Mesenchymal stem cell (in vitro differentiated cells and primary cell): ENCODE results near the gene LARGE1.

Experiments
- DNase-seq: peaks from one replicate; pipeline ENCODE4 v3.0.0-alpha.2; 2013
- H2AFZ ChIP-seq: one replicate; pipeline ENCODE4 v1.6.1; 2013; ENCODE audit warnings: low read depth, mild to moderate bottlenecking, control low read depth, inconsistent platforms, low read length, moderate library complexity
- H2AK5ac ChIP-seq: 2 replicates; pipeline ENCODE4 v1.6.1; 2013; ENCODE audit warnings: low read length, moderate library complexity, mild to moderate bottlenecking, inconsistent platforms; ENCODE audit not compliant: severe bottlenecking
- H2BK120ac ChIP-seq: one replicate; pipeline ENCODE4 v1.6.1; 2013; ENCODE audit warnings: low read depth, mild to moderate bottlenecking, inconsistent platforms, low read length, moderate library complexity
- H2BK12ac ChIP-seq, 2 experiments: one replicate each; pipeline ENCODE4 v1.6.1; 2013; ENCODE audit warnings: inconsistent platforms in 2 of 2, low read length in 2 of 2, mild to moderate bottlenecking in 2 of 2, moderate library complexity in 2 of 2, control low read depth in 1 of 2
- H2BK15ac ChIP-seq: one replicate; pipeline ENCODE4 v1.6.1; 2013; ENCODE audit warnings: mild to moderate bottlenecking, low read depth, inconsistent platforms; ENCODE audit not compliant: poor library complexity, severe bottlenecking
- H2BK5ac ChIP-seq: 2 replicates; pipeline ENCODE4 v1.6.1; 2013; ENCODE audit warnings: low read depth, mild to moderate bottlenecking, low read length, control low read depth, inconsistent platforms; ENCODE audit not compliant: poor library complexity, severe bottlenecking
- H3K14ac ChIP-seq, 2 experiments: one replicate each; pipeline ENCODE4 v1.6.1; 2013; ENCODE audit warnings: inconsistent platforms in 2 of 2, low read length in 2 of 2, control low read depth in 1 of 2, mild to moderate bottlenecking in 1 of 2, moderate library complexity in 1 of 2
- H3K18ac ChIP-seq, 2 experiments: one replicate each; pipeline ENCODE4 v1.6.1; 2013; ENCODE audit warnings: inconsistent platforms in 2 of 2, low read length in 2 of 2, control low read depth in 1 of 2, low read depth in 1 of 2, mild to moderate bottlenecking in 1 of 2
- H3K23ac ChIP-seq, 2 experiments: one replicate each; pipeline ENCODE4 v1.6.1; 2013; ENCODE audit warnings: inconsistent platforms in 2 of 2, low read length in 2 of 2, mild to moderate bottlenecking in 2 of 2, moderate library complexity in 2 of 2, control low read depth in 1 of 2
- H3K27ac ChIP-seq: 2 replicates; pipeline ENCODE4 v1.5.1; 2013; ENCODE audit warnings: mild to moderate bottlenecking, moderate library complexity, low read length, control low read depth, inconsistent platforms; ENCODE audit not compliant: poor library complexity, severe bottlenecking
- H3K27me3 ChIP-seq, 2 experiments: 2 replicates each; pipeline versions ENCODE4 v1.6.1 to v1.7.0; 2013; ENCODE audit warnings: low read length in 2 of 2, mild to moderate bottlenecking in 2 of 2, moderate library complexity in 2 of 2, control low read depth in 1 of 2, inconsistent platforms in 1 of 2; ENCODE audit not compliant: control insufficient read depth in 1 of 2, insufficient read depth in 1 of 2
- H3K36me3 ChIP-seq, 2 experiments: 2 replicates each; pipeline versions ENCODE4 v1.6.1 to v1.7.0; 2013; ENCODE audit warnings: low read length in 2 of 2, control low read depth in 1 of 2, inconsistent platforms in 1 of 2, low read depth in 1 of 2, mild to moderate bottlenecking in 1 of 2; ENCODE audit not compliant: insufficient read depth in 2 of 2, control insufficient read depth in 1 of 2
- H3K4ac ChIP-seq, 2 experiments: one replicate each; pipeline ENCODE4 v1.6.1; 2013; ENCODE audit warnings: inconsistent platforms in 2 of 2, low read length in 2 of 2, mild to moderate bottlenecking in 2 of 2, moderate library complexity in 2 of 2, control low read depth in 1 of 2, low read depth in 1 of 2
- H3K4me1 ChIP-seq: 2 replicates; pipeline ENCODE4 v1.6.1; 2013; ENCODE audit warnings: low read depth, low read length, control low read depth; ENCODE audit not compliant: control insufficient read depth, insufficient read depth
- H3K4me2 ChIP-seq: 2 replicates; pipeline ENCODE4 v1.6.1; 2013; ENCODE audit warnings: low read length, mild to moderate bottlenecking, inconsistent platforms; ENCODE audit not compliant: poor library complexity, severe bottlenecking
- H3K4me3 ChIP-seq, 2 experiments: 2 replicates each; pipeline versions ENCODE4 v1.5.1 to v1.7.0; 2013; ENCODE audit warnings: low read length in 2 of 2, mild to moderate bottlenecking in 2 of 2, control low read depth in 1 of 2, low read depth in 1 of 2; ENCODE audit not compliant: insufficient read depth in 1 of 2
- H3K79me1 ChIP-seq: replicated peaks from 2 replicates; pipeline ENCODE4 v1.6.1; 2013; ENCODE audit warnings: mild to moderate bottlenecking, control low read depth, low read length, inconsistent platforms; ENCODE audit not compliant: poor library complexity, severe bottlenecking
- H3K9ac ChIP-seq: 2 replicates; pipeline ENCODE4 v1.7.0; 2013; ENCODE audit warnings: mild to moderate bottlenecking, low read length, moderate library complexity
- H3K9me3 ChIP-seq: 2 replicates; pipeline ENCODE4 v1.7.0; 2013; ENCODE audit warnings: mild to moderate bottlenecking, low read length; ENCODE audit not compliant: control insufficient read depth
- H4K8ac ChIP-seq: one replicate; pipeline ENCODE4 v1.6.1; 2013; ENCODE audit warnings: inconsistent platforms, mild to moderate bottlenecking, low read length, moderate library complexity
- H4K91ac ChIP-seq: one replicate; pipeline ENCODE4 v1.6.1; 2013; ENCODE audit warnings: mild to moderate bottlenecking, low read length, inconsistent platforms
- WGBS: methylation state at CpG from one replicate; pipeline ENCODE4 v1.1.7; 2013; ENCODE audit warnings: mixed read lengths; 5-methylcytosine and 5-hydroxymethylcytosine counted together

LARGE1 gene

DNA sequence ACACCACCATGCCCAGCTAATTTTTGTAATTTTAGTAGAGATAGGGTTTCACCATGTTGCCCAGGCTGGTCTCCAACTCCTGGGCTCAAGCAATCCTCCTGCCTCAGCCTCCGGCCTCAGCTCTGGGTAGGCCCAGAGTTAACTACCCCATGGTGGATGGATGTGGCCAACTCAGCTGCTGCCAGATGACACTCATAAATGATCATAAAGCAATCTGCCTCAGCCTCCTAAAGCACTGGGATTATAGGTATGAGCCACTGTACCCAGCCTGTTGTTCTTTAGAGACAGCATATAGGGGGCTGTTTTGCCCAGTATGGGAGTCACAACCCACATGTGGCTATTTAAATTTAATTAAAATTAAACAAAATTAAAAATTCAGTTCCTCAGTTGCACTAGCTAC is 54.3 kb downstream of the LARGE1 start:
- Histone ChIP-seq H2BK5ac (no peak overlapping the region), H3K4me2 (no peak overlapping the region), H3K9me3 (no peaks in the 10 kb centered on the region), H3K14ac (no peak overlapping the region), H3K27ac (no peak overlapping the region), H3K36me3 (no peaks in the 10 kb centered on the region), H3K4me1 (peaks cover 2% of the 10 kb centered on the region), H3K23ac (no peak overlapping the region), H4K91ac (peak overlapping the region; percentile 31), H3K18ac (no peak overlapping the region), H3K4ac (no peak overlapping the region), H2BK15ac (peak overlapping the region; percentile 52), H2BK12ac (peak overlapping the region in 1 of 2 experiments; percentile 21), H3K79me1 (peaks cover 2% of the 10 kb centered on the region), H2BK120ac (no peak overlapping the region), H4K8ac (no peak overlapping the region), H3K9ac (no peak overlapping the region), H2AFZ (no peak overlapping the region), H3K27me3 (no peaks in the 10 kb centered on the region), H2AK5ac (no peak overlapping the region), H3K4me3 (no peak overlapping the region)
- DNase-seq = no peak
- WGBS = 87% methylated on average over 1 of the region's 1 CpG

DNA sequence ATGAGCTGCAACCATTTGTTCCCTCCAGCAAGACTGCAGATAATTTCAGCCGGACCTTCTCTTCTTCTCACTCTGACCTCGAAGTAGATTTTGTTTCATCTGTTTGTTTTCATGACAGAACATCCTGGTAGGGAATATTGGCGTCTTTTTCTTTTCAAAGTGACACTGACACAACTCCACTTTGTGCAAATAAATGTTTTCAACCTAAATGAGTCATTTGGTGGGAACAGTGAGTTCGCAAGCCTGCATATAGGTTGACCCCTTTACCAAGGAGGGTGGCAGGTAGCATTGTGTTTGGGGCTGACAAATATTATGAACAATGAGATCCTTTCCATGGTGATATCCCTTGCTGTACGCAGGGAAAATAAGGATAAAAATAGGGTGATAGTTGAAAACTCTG is 55.0 kb downstream of the LARGE1 start:
- no peak overlapping the region for H3K4me2 ChIP-seq
- no peak overlapping the region for H2AK5ac ChIP-seq
- no peak overlapping the region for H2BK120ac ChIP-seq
- no peak overlapping the region for H2BK12ac ChIP-seq
- no peak overlapping the region for H4K8ac ChIP-seq
- H3K4ac ChIP-seq = no peak overlapping the region
- no peaks in the 10 kb centered on the region for H3K36me3 ChIP-seq
- DNase-seq = peak; percentile 33
- no peak overlapping the region for H3K27ac ChIP-seq
- peaks cover 2% of the 10 kb centered on the region for H3K79me1 ChIP-seq
- no peak overlapping the region for H2BK15ac ChIP-seq
- no peak overlapping the region for H2BK5ac ChIP-seq
- H2AFZ ChIP-seq = no peak overlapping the region
- H3K23ac ChIP-seq = no peak overlapping the region
- peaks cover 2% of the 10 kb centered on the region for H3K4me1 ChIP-seq
- WGBS = 56% methylated on average over 3 of the region's 5 CpGs
- H3K4me3 ChIP-seq = no peak overlapping the region
- H4K91ac ChIP-seq = no peak overlapping the region
- peak overlapping the region; percentile 28 for H3K9ac ChIP-seq
- no peak overlapping the region for H3K14ac ChIP-seq
- no peaks in the 10 kb centered on the region for H3K27me3 ChIP-seq
- H3K9me3 ChIP-seq = no peaks in the 10 kb centered on the region
- H3K18ac ChIP-seq = peak overlapping the region in 1 of 2 experiments; percentile 61

DNA sequence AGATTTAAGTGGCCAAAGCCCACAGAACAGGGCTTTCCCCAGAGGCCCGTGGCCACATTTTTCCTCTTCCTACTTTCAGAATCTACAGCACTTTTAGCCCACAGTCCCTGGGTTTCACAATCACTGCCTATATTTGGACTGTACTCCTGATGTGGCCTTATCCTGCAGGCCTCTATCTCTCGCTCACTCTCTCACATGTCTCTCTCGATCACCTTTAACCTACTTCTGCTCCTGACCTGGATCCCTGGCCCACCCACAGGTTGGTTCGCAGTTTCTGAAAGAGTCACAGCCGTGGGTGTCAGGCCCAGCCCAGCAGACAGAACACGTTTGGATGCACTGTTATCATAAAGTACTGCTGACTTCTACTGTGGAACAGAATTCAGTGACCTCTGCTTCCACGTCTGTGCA is 55.5 kb downstream of the LARGE1 start:
- H3K9ac ChIP-seq = peak overlapping the region; percentile 28

DNA sequence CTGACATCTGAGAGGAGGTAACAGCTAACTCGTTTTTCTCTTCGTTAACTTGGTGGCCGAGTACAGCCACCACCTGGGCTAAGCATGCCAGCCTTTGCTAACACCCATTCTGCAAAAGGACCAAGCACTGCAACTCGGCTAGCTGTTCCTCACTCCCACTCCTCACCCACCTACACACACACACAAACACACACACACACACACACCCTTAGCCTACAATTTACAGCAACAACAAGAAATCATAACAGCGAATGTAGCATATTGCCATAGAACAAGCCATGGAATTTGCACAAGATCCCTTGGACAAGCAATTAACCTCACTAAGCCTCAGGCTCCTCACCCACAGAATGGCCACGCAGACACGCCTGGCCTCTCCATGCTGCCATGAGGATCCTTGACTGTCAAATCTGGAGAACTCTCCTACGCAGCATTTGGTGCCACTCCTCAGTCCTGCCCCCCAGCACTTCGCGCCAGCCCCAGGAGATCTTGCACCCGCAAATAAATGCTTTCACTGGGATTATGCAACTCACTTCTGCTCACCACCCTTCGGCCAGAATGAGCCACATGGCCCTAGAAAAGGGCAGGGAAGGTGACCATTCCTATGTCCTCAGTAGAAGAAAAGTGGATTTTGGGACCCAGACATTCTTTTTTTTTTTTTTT is 58.9 kb downstream of the LARGE1 start:
- H2BK15ac ChIP-seq = no peak overlapping the region
- peaks cover 2% of the 10 kb centered on the region for H3K79me1 ChIP-seq
- H2BK120ac ChIP-seq = no peak overlapping the region
- H2AFZ ChIP-seq = no peak overlapping the region
- H3K9ac ChIP-seq = no peak overlapping the region
- H3K4ac ChIP-seq = no peak overlapping the region
- H3K36me3 ChIP-seq = no peaks in the 10 kb centered on the region
- H2AK5ac ChIP-seq = no peak overlapping the region
- no peak overlapping the region for H3K4me2 ChIP-seq
- H4K8ac ChIP-seq = no peak overlapping the region
- no peaks in the 10 kb centered on the region for H3K4me1 ChIP-seq
- DNase-seq = no peak
- no peak overlapping the region for H3K18ac ChIP-seq
- no peaks in the 10 kb centered on the region for H3K27me3 ChIP-seq
- no peak overlapping the region for H2BK5ac ChIP-seq
- H3K23ac ChIP-seq = no peak overlapping the region
- WGBS = 89% methylated on average over 10 of the region's 12 CpGs
- peak overlapping the region in 1 of 2 experiments; percentile 2 for H2BK12ac ChIP-seq
- H3K9me3 ChIP-seq = no peaks in the 10 kb centered on the region
- H3K27ac ChIP-seq = no peak overlapping the region
- no peak overlapping the region for H4K91ac ChIP-seq
- H3K14ac ChIP-seq = no peak overlapping the region
- no peak overlapping the region for H3K4me3 ChIP-seq

More for the DNA sequence above, 55.5 kb downstream of the LARGE1 start:
- H3K27me3 ChIP-seq = no peaks in the 10 kb centered on the region
- no peak overlapping the region for H2AFZ ChIP-seq
- H2BK5ac ChIP-seq = no peak overlapping the region
- H3K14ac ChIP-seq = no peak overlapping the region
- peaks cover 2% of the 10 kb centered on the region for H3K79me1 ChIP-seq
- H4K8ac ChIP-seq = peak overlapping the region; percentile 1
- H3K9me3 ChIP-seq = no peaks in the 10 kb centered on the region
- peak; percentile 75 for DNase-seq
- H3K23ac ChIP-seq = no peak overlapping the region
- H2BK15ac ChIP-seq = no peak overlapping the region
- WGBS = 70% methylated on average over 7 of the region's 7 CpGs
- H3K18ac ChIP-seq = peak overlapping the region; percentile 3 to 61
- H2BK12ac ChIP-seq = no peak overlapping the region
- H3K4me1 ChIP-seq = peaks cover 2% of the 10 kb centered on the region
- no peak overlapping the region for H3K4me2 ChIP-seq
- no peak overlapping the region for H3K4me3 ChIP-seq
- no peaks in the 10 kb centered on the region for H3K36me3 ChIP-seq
- no peak overlapping the region for H3K27ac ChIP-seq
- H3K4ac ChIP-seq = peak overlapping the region in 1 of 2 experiments; percentile 35
- no peak overlapping the region for H2BK120ac ChIP-seq
- no peak overlapping the region for H4K91ac ChIP-seq
- no peak overlapping the region for H2AK5ac ChIP-seq
